ENCODE data around the gene ECE2. TPM values are rescaled to one million over a fixed set of nuclear protein-coding genes. Genes with fewer than 3 reads are reported as not detected.

ECE2 gene
- total and polyA plus RNA-seq, 10 of the 15 experiments (the other 5 are each of a cell fraction or from before 2014, with no cell fraction given), result not detected

- TF ChIP-seq PKNOX1 (IDR thresholded peaks at IDR 0.05) (no peak), CBX3 (IDR thresholded peaks at IDR 0.05; ENCODE audit: borderline replicate concordance, low read depth) (no peak), SUPT20H (IDR thresholded peaks at IDR 0.05; ENCODE audit: borderline replicate concordance, control insufficient read depth, low read depth, low read length) (no peak), HDAC2 (IDR thresholded peaks at IDR 0.05) (no peak), SPI1 (IDR thresholded peaks at IDR 0.05; ENCODE audit: borderline replicate concordance, insufficient read depth, low read depth, low read length) (no peak), ZNF24 (IDR thresholded peaks at IDR 0.05) (no peak), MTA3 (IDR thresholded peaks at IDR 0.05; ENCODE audit: borderline replicate concordance, low read length) (no peak)
These were observed 34.1 kb upstream of the ECE2 start (continued) for GRCh38 chr3:184241447-184242296.

DNA sequence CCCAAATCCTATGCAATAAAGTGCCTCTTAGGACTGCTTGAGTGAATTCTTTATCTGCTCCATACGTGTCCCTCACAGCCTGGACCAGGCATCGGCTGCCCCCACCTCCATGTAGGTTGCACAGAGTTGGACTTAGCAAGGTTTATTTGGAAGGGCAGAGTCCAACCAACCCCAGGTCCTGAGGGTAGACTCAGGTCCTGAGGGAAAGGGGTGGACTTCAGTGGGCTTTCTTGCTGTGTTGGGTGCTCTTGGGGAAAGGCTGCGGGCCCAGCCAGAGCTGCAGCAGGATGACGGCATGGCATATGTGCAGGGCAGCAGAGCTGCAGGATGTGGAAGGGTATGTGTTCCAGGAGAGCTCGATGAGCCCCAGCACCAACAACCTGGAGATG lies 33.5 kb upstream of the ECE2 start:
- ChIA-PET POLR2A (no interaction called here), SMC1A (ENCODE audit: uncharacterized antibody, unreplicated experiment) (no interaction called here), RAD21 (ENCODE audit: unreplicated experiment) (no interaction called here), CTCF (interaction anchor here (0.6 to 3.4 kb wide), 2 partner anchors 14 to 569 kb away, joined by 3 to 11 read pairs; no protein-coding TSS in a partner anchor)
- Histone ChIP-seq H3K36me3 (ENCODE audit: control insufficient read depth in 2 of 2, insufficient read depth in 2 of 2, low read length in 1 of 2) (peaks cover 17 to 20% of the 10 kb centered on the region in 2 experiments), H3K79me2 (ENCODE audit: control insufficient read depth, insufficient read depth, low read length) (no peaks in the 10 kb centered on the region), H3K4me1 (ENCODE audit: control insufficient read depth, insufficient read depth, low read length) (no peaks in the 10 kb centered on the region), H3K4me2 (ENCODE audit: control insufficient read depth, insufficient read depth) (no peak overlapping the region), H3K9me3 (replicated peaks; ENCODE audit: control insufficient read depth, insufficient read depth, low read length) (no peaks in the 10 kb centered on the region), H2AFZ (ENCODE audit: control insufficient read depth, low read depth, low read length) (no peak overlapping the region), H3K9ac (ENCODE audit: control insufficient read depth, insufficient read depth, low read length) (no peak overlapping the region), H3K27me3 (replicated peaks in 1 of 2; ENCODE audit: control insufficient read depth in 2 of 2, insufficient read depth in 2 of 2, low read length in 1 of 2) (no peaks in the 10 kb centered on the region), H3K27ac (ENCODE audit: control insufficient read depth, insufficient read depth) (no peak overlapping the region), H3K4me3 (no peak overlapping the region), H4K20me1 (ENCODE audit: control insufficient read depth, insufficient read depth) (no peaks in the 10 kb centered on the region)
- DNase-seq (ENCODE audit: low read depth, low spot score), result no peak
- BruUV-seq (replicated peaks), result no TSS peak
- 82% methylated on average over 5 of the region's 5 CpGs for WGBS (ENCODE audit: insufficient coverage, insufficient replicate concordance, low lambda C conversion rate, missing lambda C conversion rate)
- FAIRE-seq, result no peak
- in situ Hi-C loops (cut with MboI) (no loop called here), intact Hi-C loops (cut with micrococcal nuclease; ENCODE audit: unreplicated experiment) (no loop called here)
- ATAC-seq, result no peak
- TF ChIP-seq POLR2AphosphoS5 (IDR thresholded peaks at IDR 0.05; ENCODE audit: low read length) (no peak), ATF2 (IDR thresholded peaks at IDR 0.05; ENCODE audit: low read length) (no peak), CHD4 (IDR thresholded peaks at IDR 0.05) (no peak), YY1 (IDR thresholded peaks at IDR 0.05; ENCODE audit: low read depth, low read length) (no peak), CREM (IDR thresholded peaks at IDR 0.05; ENCODE audit: low read depth) (no peak), NFYB (IDR thresholded peaks at IDR 0.05; ENCODE audit: insufficient read depth, low read depth, low read length) (no peak), CEBPB (IDR thresholded peaks at IDR 0.05; ENCODE audit: borderline replicate concordance in 1 of 2, low read depth in 2 of 2, low read length in 2 of 2) (no peak), HDGF (IDR thresholded peaks at IDR 0.05) (no peak), SPI1 (IDR thresholded peaks at IDR 0.05; ENCODE audit: borderline replicate concordance, insufficient read depth, low read depth, low read length) (no peak)
- TF ChIP-seq, protein P1, sequence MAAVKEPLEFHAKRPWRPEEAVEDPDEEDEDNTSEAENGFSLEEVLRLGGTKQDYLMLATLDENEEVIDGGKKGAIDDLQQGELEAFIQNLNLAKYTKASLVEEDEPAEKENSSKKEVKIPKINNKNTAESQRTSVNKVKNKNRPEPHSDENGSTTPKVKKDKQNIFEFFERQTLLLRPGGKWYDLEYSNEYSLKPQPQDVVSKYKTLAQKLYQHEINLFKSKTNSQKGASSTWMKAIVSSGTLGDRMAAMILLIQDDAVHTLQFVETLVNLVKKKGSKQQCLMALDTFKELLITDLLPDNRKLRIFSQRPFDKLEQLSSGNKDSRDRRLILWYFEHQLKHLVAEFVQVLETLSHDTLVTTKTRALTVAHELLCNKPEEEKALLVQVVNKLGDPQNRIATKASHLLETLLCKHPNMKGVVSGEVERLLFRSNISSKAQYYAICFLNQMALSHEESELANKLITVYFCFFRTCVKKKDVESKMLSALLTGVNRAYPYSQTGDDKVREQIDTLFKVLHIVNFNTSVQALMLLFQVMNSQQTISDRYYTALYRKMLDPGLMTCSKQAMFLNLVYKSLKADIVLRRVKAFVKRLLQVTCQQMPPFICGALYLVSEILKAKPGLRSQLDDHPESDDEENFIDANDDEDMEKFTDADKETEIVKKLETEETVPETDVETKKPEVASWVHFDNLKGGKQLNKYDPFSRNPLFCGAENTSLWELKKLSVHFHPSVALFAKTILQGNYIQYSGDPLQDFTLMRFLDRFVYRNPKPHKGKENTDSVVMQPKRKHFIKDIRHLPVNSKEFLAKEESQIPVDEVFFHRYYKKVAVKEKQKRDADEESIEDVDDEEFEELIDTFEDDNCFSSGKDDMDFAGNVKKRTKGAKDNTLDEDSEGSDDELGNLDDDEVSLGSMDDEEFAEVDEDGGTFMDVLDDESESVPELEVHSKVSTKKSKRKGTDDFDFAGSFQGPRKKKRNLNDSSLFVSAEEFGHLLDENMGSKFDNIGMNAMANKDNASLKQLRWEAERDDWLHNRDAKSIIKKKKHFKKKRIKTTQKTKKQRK (IDR thresholded peaks at IDR 0.05; ENCODE audit: low read depth, low read length), result no peak
